Measurements from ENCODE around the gene ELAVL1. TPM values are rescaled to one million over a fixed set of nuclear protein-coding genes. Genes with fewer than 3 reads are reported as not detected.

Gene ELAVL1
- total RNA-seq, 1 experiment from 2014 or later = 58.1 TPM

- H3K9me3 Mint-ChIP-seq (ENCODE audit: unreplicated experiment) = no peaks in the 10 kb centered on the region
- peaks cover 27% of the 10 kb centered on the region for H3K36me3 Mint-ChIP-seq (ENCODE audit: insufficient read depth, unreplicated experiment)
- ChIA-PET POLR2A (interaction anchor here (0.8 kb wide), 1 partner anchor 11 kb away, joined by 3 read pairs; the partner anchor contains the start of gene MAP2K7), CTCF (no interaction called here)
- peak within 1 kb of the TSS; percentile 68 for H3K4me3 Mint-ChIP-seq (ENCODE audit: unreplicated experiment)
- H3K4me1 Mint-ChIP-seq (ENCODE audit: insufficient read depth, unreplicated experiment) = peaks cover 3% of the 10 kb centered on the region
- no TSS peak for BruUV-seq (replicated peaks)
- no peak for TF ChIP-seq CTCF (IDR thresholded peaks at IDR 0.05; ENCODE audit: unreplicated experiment)
- H3K27me3 Mint-ChIP-seq (ENCODE audit: insufficient read depth, unreplicated experiment) = no peaks in the 10 kb centered on the region
- intact Hi-C loops (cut with micrococcal nuclease) = no loop called here
- no peak for DNase-seq (ENCODE audit: unreplicated experiment)
- H3K27ac Mint-ChIP-seq (ENCODE audit: low read depth, unreplicated experiment) = no peak within 1 kb of the TSS
Measured at GRCh38 chr19:7914598-7915045, 90.8 kb downstream of the ELAVL1 start, which contains the start of gene TGFBR3L. Gene TGFBR3L (plus strand): TSS chr19:7914830.

DNA sequence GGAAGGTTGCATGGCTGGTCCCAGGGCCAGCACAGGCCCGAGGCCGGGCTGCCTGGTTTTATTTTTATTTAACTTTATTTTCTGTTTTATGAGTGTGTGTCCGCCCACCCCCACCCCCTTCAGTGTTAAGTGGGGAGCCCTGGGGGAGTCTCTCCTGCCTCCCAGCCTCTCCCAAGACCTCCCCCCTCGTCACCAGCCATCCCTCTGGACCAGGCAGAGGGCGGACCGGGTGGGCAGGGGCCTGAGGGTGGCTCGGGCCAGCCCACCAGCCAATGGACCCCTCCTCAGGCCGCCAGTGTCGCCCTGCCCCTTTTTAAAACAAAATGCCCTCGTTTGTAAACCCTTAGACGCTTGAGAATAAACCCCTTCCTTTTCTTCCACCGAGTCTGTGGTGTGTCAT, 91.3 kb downstream of the ELAVL1 start:
- Mint-ChIP-seq H3K4me3 (ENCODE audit: unreplicated experiment) (no peak overlapping the region), H3K36me3 (ENCODE audit: insufficient read depth, unreplicated experiment) (peaks cover 27% of the 10 kb centered on the region), H3K27me3 (ENCODE audit: insufficient read depth, unreplicated experiment) (no peaks in the 10 kb centered on the region), H3K4me1 (ENCODE audit: insufficient read depth, unreplicated experiment) (no peaks in the 10 kb centered on the region), H3K27ac (ENCODE audit: low read depth, unreplicated experiment) (no peak overlapping the region), H3K9me3 (ENCODE audit: unreplicated experiment) (no peaks in the 10 kb centered on the region)
- ChIA-PET CTCF (no interaction called here), POLR2A (no interaction called here)
- intact Hi-C loops (cut with micrococcal nuclease) = no loop called here
- TF ChIP-seq CTCF (IDR thresholded peaks at IDR 0.05; ENCODE audit: unreplicated experiment) = no peak
- no TSS peak for BruUV-seq (replicated peaks)
- no peak for DNase-seq (ENCODE audit: unreplicated experiment)

DNA sequence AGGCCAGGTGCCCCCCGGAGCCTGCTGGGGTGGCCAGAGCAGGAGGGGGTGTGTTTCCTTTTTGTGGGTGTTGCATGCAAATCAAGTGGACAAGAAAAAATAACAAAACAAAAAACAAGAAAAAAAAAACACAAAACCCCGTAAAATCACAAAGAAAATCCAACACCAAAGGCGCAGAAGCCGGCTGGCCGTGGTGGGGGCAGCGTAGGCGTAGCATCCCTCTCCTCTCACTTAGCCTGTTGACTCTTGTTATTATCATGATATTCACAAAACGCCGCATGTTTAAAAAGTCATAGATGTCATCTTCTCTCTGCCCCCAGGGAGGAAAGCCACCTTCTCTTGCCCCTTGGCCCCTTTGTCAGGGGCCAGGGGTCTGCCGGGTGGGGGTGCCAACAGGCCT, 91.8 kb downstream of the ELAVL1 start:
- Mint-ChIP-seq H3K27me3 (ENCODE audit: insufficient read depth, unreplicated experiment) (no peaks in the 10 kb centered on the region), H3K9me3 (ENCODE audit: unreplicated experiment) (no peaks in the 10 kb centered on the region), H3K4me1 (ENCODE audit: insufficient read depth, unreplicated experiment) (no peaks in the 10 kb centered on the region), H3K36me3 (ENCODE audit: insufficient read depth, unreplicated experiment) (peaks cover 28% of the 10 kb centered on the region), H3K27ac (ENCODE audit: low read depth, unreplicated experiment) (no peak overlapping the region), H3K4me3 (ENCODE audit: unreplicated experiment) (no peak overlapping the region)
- no peak for TF ChIP-seq CTCF (IDR thresholded peaks at IDR 0.05; ENCODE audit: unreplicated experiment)
- ChIA-PET CTCF (no interaction called here), POLR2A (interaction anchor here (0.6 kb wide), 1 partner anchor 26 kb away, joined by 4 read pairs; no protein-coding TSS in a partner anchor)
- intact Hi-C loops (cut with micrococcal nuclease) = no loop called here
- BruUV-seq (replicated peaks) = no TSS peak
- DNase-seq (ENCODE audit: unreplicated experiment) = no peak

- POLR2A ChIA-PET = interaction anchor here (0.6 kb wide), 1 partner anchor 25 kb away, joined by 4 read pairs; no protein-coding TSS in a partner anchor
Measured at GRCh38 chr19:7912697-7913564, 92.5 kb downstream of the ELAVL1 start.

More at GRCh38 chr19:7912697-7913564, 92.5 kb downstream of the ELAVL1 start:
- intact Hi-C loops (cut with micrococcal nuclease) = no loop called here
- Mint-ChIP-seq H3K36me3 (ENCODE audit: insufficient read depth, unreplicated experiment) (peaks cover 34% of the 10 kb centered on the region), H3K27ac (ENCODE audit: low read depth, unreplicated experiment) (no peak overlapping the region), H3K4me3 (ENCODE audit: unreplicated experiment) (no peak overlapping the region), H3K4me1 (ENCODE audit: insufficient read depth, unreplicated experiment) (no peaks in the 10 kb centered on the region), H3K27me3 (ENCODE audit: insufficient read depth, unreplicated experiment) (no peaks in the 10 kb centered on the region), H3K9me3 (ENCODE audit: unreplicated experiment) (no peaks in the 10 kb centered on the region)
- DNase-seq (ENCODE audit: unreplicated experiment) = no peak
- CTCF ChIA-PET = interaction anchor here (0.7 kb wide), 1 partner anchor 128 kb away, joined by 3 read pairs; no protein-coding TSS in a partner anchor
- BruUV-seq (replicated peaks) = no TSS peak
- no peak for TF ChIP-seq CTCF (IDR thresholded peaks at IDR 0.05; ENCODE audit: unreplicated experiment)

Data from MCF 10A (cell line).